Inferior parietal cortex (tissue), 1 donor: ENCODE data around the gene UVSSA.
A peak's percentile ranks its signal among the peaks of the same experiment; 100 is the strongest.

Source experiments
- DNase-seq: peaks from one replicate; pipeline ENCODE4 v3.0.0-alpha.2; 2016; ENCODE audit errors: extremely low spot score

The UVSSA gene

GRCh38 chr4:1407657-1408333 lies 60.8 kb downstream of the UVSSA start:
- DNase-seq, result no peak

- no peak for DNase-seq
Measured at GRCh38 chr4:1408418-1408817, 61.4 kb downstream of the UVSSA start.

GRCh38 chr4:1409079-1409478 lies 62.1 kb downstream of the UVSSA start:
- no peak for DNase-seq

GRCh38 chr4:1409491-1410425 lies 62.8 kb downstream of the UVSSA start:
- DNase-seq, result no peak

- peak; percentile 16 for DNase-seq
Measured at GRCh38 chr4:1410491-1411325, 63.7 kb downstream of the UVSSA start.

- no peak for DNase-seq
Measured at GRCh38 chr4:1411436-1412375, 64.7 kb downstream of the UVSSA start.

GRCh38 chr4:1412376-1413203 lies 65.6 kb downstream of the UVSSA start:
- DNase-seq, result no peak

- DNase-seq, result no peak
Measured at GRCh38 chr4:1413204-1413663, 66.2 kb downstream of the UVSSA start.

- DNase-seq, result no peak
Measured at GRCh38 chr4:1413687-1414479, 66.9 kb downstream of the UVSSA start.

- no peak for DNase-seq
Measured at GRCh38 chr4:1414831-1415680, 68.0 kb downstream of the UVSSA start.

GRCh38 chr4:1415681-1415981 lies 68.6 kb downstream of the UVSSA start:
- DNase-seq, result no peak

- DNase-seq, result no peak
Measured at GRCh38 chr4:1416051-1416947, 69.3 kb downstream of the UVSSA start.

GRCh38 chr4:1416948-1417260 lies 69.9 kb downstream of the UVSSA start:
- no peak for DNase-seq

GRCh38 chr4:1417522-1418390 lies 70.7 kb downstream of the UVSSA start:
- DNase-seq, result no peak

- DNase-seq, result no peak
Measured at GRCh38 chr4:1418494-1419285, 71.7 kb downstream of the UVSSA start.

- no peak for DNase-seq
Measured at GRCh38 chr4:1419708-1420107, 72.7 kb downstream of the UVSSA start.
